Right lobe of liver (tissue), 4 donors: ENCODE data around the gene ACTL8.

Experiments
- POLR2A ChIP-seq: fragments of 450-650 bp; IDR thresholded peaks from one replicate; pipeline ENCODE4 v1.6.1; 2017; ENCODE audit warnings: antibody characterized with exemption, mild to moderate bottlenecking
- TF ChIP-seq, protein P1 (sequence below), 4 donors: fragments of 200-600 bp in 3 of 4; fragments of 450-650 bp in 1 of 4; IDR thresholded peaks; one replicate each; pipeline versions ENCODE4 v1.5.1 to v1.8.0; 2016 to 2022; ENCODE audit warnings: antibody characterized with exemption in 4 of 4, mild to moderate bottlenecking in 2 of 4
- donor health status: DM: no; HTN: no; CAD: no.
- donor health status: DM: no; HTN: no; CAD: no.
- donor health status: DM: no; HTN: yes; CAD: no.

DNA sequence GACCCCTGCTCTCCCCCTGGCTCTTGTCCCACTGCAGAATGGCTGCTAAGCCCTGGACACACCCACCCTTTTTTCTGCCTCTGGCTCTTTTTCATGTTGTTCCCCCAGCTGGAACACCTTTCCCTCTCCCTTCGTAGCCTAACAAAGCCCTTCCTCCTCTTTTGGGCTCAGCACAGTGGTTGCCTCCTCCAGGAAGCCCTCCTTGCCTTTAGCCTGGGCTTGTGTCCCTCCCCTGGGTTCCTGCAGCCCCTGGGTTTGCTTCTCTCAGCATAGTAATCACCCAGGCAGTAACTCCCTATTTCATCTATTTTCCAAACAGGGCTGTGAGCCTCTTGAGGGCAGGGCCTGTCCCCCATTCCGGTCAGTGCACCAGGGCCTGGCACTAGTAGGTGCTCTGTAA is 19.8 kb upstream of the ACTL8 start:
- no peak for TF ChIP-seq POLR2A
- TF ChIP-seq, protein P1, sequence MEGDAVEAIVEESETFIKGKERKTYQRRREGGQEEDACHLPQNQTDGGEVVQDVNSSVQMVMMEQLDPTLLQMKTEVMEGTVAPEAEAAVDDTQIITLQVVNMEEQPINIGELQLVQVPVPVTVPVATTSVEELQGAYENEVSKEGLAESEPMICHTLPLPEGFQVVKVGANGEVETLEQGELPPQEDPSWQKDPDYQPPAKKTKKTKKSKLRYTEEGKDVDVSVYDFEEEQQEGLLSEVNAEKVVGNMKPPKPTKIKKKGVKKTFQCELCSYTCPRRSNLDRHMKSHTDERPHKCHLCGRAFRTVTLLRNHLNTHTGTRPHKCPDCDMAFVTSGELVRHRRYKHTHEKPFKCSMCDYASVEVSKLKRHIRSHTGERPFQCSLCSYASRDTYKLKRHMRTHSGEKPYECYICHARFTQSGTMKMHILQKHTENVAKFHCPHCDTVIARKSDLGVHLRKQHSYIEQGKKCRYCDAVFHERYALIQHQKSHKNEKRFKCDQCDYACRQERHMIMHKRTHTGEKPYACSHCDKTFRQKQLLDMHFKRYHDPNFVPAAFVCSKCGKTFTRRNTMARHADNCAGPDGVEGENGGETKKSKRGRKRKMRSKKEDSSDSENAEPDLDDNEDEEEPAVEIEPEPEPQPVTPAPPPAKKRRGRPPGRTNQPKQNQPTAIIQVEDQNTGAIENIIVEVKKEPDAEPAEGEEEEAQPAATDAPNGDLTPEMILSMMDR (IDR thresholded peaks at IDR 0.05): no peak
